ENCODE measurements around the gene IDS. TPM values are rescaled to one million over a fixed set of nuclear protein-coding genes. Genes with fewer than 3 reads are reported as not detected.

Gene IDS
- total and polyA plus RNA-seq, 2 experiments from 2014 or later: 25.4 to 33.7 TPM

DNA sequence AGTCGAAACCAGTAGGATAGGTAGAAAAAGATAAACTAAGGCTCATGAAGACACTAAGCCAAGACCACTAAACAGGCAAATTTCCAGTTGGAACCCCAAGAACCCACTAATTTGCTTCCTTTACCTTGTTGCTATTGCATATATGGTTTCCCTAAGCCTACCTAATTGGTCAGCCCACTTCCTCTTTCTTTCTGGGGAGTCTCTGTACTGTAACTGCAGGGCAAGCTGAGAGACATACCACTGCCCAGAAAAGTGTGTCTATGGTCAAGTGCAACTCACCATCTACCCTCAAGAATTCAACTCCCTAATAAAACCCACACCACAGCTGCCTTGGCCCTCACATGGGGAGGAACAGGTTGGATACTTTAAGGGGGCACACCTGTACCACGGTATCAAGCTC lies 28.6 kb downstream of the IDS start:
- no peaks in the 10 kb centered on the region for H4K20me1 ChIP-seq (ENCODE audit: insufficient read depth, poor library complexity, severe bottlenecking)
- TF ChIP-seq, protein P1, sequence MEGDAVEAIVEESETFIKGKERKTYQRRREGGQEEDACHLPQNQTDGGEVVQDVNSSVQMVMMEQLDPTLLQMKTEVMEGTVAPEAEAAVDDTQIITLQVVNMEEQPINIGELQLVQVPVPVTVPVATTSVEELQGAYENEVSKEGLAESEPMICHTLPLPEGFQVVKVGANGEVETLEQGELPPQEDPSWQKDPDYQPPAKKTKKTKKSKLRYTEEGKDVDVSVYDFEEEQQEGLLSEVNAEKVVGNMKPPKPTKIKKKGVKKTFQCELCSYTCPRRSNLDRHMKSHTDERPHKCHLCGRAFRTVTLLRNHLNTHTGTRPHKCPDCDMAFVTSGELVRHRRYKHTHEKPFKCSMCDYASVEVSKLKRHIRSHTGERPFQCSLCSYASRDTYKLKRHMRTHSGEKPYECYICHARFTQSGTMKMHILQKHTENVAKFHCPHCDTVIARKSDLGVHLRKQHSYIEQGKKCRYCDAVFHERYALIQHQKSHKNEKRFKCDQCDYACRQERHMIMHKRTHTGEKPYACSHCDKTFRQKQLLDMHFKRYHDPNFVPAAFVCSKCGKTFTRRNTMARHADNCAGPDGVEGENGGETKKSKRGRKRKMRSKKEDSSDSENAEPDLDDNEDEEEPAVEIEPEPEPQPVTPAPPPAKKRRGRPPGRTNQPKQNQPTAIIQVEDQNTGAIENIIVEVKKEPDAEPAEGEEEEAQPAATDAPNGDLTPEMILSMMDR (IDR thresholded peaks at IDR 0.05; ENCODE audit: poor library complexity): no peak
- TF ChIP-seq EZH2phosphoT487 (IDR thresholded peaks at IDR 0.05; ENCODE audit: low read depth, severe bottlenecking, unreplicated experiment): no peak
- TF ChIP-seq EZH2 (IDR thresholded peaks at IDR 0.05; ENCODE audit: borderline replicate concordance): no peak

DNA sequence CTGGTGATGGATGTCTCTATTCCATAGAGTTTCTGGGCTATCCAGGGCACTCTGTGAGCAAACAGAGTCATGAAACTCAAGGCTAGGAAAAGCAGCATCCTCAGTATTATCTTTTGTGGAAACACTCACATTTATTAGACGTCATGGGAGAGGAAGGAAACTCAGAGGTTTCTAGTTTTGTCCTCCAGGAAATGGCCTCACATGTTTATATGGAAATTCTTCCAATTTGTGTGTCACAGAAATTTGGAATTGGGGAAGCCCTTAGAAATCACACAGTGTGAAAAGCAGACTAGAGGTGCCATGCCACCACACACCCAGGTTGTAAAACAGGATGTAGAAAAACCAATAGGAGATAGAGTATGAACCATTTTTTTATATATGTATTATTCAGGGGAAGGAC lies 31.1 kb downstream of the IDS start:
- no peak for TF ChIP-seq EZH2 (IDR thresholded peaks at IDR 0.05; ENCODE audit: borderline replicate concordance)
- TF ChIP-seq, protein P1 (IDR thresholded peaks at IDR 0.05; ENCODE audit: poor library complexity): no peak
- TF ChIP-seq EZH2phosphoT487 (IDR thresholded peaks at IDR 0.05; ENCODE audit: low read depth, severe bottlenecking, unreplicated experiment): no peak
- H2AFZ ChIP-seq: no peak overlapping the region
- no peaks in the 10 kb centered on the region for H3K27me3 ChIP-seq
- no peaks in the 10 kb centered on the region for H3K9me3 ChIP-seq (ENCODE audit: low read depth)
- no peak overlapping the region for H3K4me3 ChIP-seq
- no peaks in the 10 kb centered on the region for H3K79me2 ChIP-seq
- H3K4me2 ChIP-seq: no peak overlapping the region
- H3K27ac ChIP-seq: no peak overlapping the region
- H4K20me1 ChIP-seq (ENCODE audit: insufficient read depth, poor library complexity, severe bottlenecking): no peaks in the 10 kb centered on the region
- H3K4me1 ChIP-seq (ENCODE audit: insufficient read depth): no peaks in the 10 kb centered on the region
- WGBS (ENCODE audit: low lambda C conversion rate, missing lambda C conversion rate): 43% methylated on average over 1 of the region's 1 CpG
- DNase-seq (ENCODE audit: low spot score): no peak
- H3K36me3 ChIP-seq (replicated peaks; ENCODE audit: insufficient read depth, low read depth): no peaks in the 10 kb centered on the region
- H3K9me2 ChIP-seq (replicated peaks; ENCODE audit: insufficient read depth): no peaks in the 10 kb centered on the region

More for the DNA sequence above, 28.6 kb downstream of the IDS start:
- no peaks in the 10 kb centered on the region for H3K36me3 ChIP-seq (replicated peaks; ENCODE audit: insufficient read depth, low read depth)
- H3K9me3 ChIP-seq (ENCODE audit: low read depth): no peaks in the 10 kb centered on the region
- no peaks in the 10 kb centered on the region for H3K9me2 ChIP-seq (replicated peaks; ENCODE audit: insufficient read depth)
- no peak overlapping the region for H2AFZ ChIP-seq
- DNase-seq (ENCODE audit: low spot score): no peak
- WGBS (ENCODE audit: low lambda C conversion rate, missing lambda C conversion rate): 62% methylated on average over 2 of the region's 2 CpGs
- H3K27me3 ChIP-seq: no peaks in the 10 kb centered on the region
- H3K27ac ChIP-seq: no peak overlapping the region
- no peaks in the 10 kb centered on the region for H3K4me1 ChIP-seq (ENCODE audit: insufficient read depth)
- no peak overlapping the region for H3K4me2 ChIP-seq
- no peak overlapping the region for H3K4me3 ChIP-seq
- no peaks in the 10 kb centered on the region for H3K79me2 ChIP-seq

DNA sequence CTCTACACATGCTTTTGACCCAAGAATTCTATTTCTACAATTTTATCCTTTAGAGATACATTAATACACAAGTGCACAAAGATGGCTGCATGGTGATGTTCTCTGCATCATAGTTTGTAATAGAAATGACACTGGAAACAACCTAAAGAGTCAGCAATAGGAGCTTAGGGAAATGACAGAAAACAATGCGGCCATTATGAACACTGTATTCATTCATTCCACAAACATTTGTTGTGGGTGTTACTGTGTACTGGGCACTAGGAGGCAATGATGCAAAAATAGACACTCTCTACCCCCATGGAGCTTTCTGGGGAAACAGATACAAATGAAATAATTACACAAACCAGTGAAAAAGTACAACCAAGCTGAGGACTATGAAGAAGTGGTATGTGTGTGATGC lies 32.0 kb downstream of the IDS start:
- Histone ChIP-seq H3K4me3 (no peak overlapping the region), H3K4me2 (no peak overlapping the region), H3K9me2 (replicated peaks; ENCODE audit: insufficient read depth) (no peaks in the 10 kb centered on the region), H3K36me3 (replicated peaks; ENCODE audit: insufficient read depth, low read depth) (no peaks in the 10 kb centered on the region), H4K20me1 (ENCODE audit: insufficient read depth, poor library complexity, severe bottlenecking) (no peaks in the 10 kb centered on the region), H3K27me3 (no peaks in the 10 kb centered on the region), H2AFZ (no peak overlapping the region), H3K9me3 (ENCODE audit: low read depth) (no peaks in the 10 kb centered on the region), H3K27ac (no peak overlapping the region), H3K4me1 (ENCODE audit: insufficient read depth) (no peaks in the 10 kb centered on the region), H3K79me2 (no peaks in the 10 kb centered on the region)
- no peak for TF ChIP-seq EZH2 (IDR thresholded peaks at IDR 0.05; ENCODE audit: borderline replicate concordance)
- no peak for TF ChIP-seq EZH2phosphoT487 (IDR thresholded peaks at IDR 0.05; ENCODE audit: low read depth, severe bottlenecking, unreplicated experiment)
- TF ChIP-seq, protein P1 (IDR thresholded peaks at IDR 0.05; ENCODE audit: poor library complexity): no peak
- WGBS (ENCODE audit: low lambda C conversion rate, missing lambda C conversion rate): 81% methylated on average over 1 of the region's 1 CpG
- DNase-seq (ENCODE audit: low spot score): no peak

DNA sequence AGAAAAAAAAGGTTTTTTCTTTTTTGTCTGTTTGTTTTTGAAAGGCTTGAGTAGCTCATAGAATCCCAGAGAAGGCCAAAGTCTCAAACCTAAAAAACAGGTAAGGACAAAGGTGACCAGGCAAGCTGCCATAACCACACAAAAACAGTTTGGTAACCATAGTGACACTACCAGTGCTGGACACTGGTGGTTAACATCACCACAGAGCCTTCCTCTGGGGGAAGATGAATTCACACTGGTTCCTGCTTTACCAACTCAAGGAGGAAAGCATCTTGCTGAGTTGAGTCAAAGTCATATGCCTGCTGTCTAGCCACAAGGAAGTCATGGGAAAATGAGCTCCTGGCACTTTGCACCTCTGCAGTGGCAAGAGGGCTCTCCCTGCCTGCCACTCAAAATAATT lies 32.5 kb downstream of the IDS start:
- no peaks in the 10 kb centered on the region for H3K9me3 ChIP-seq (ENCODE audit: low read depth)
- TF ChIP-seq EZH2phosphoT487 (IDR thresholded peaks at IDR 0.05; ENCODE audit: low read depth, severe bottlenecking, unreplicated experiment) (no peak), EZH2 (IDR thresholded peaks at IDR 0.05; ENCODE audit: borderline replicate concordance) (no peak)
- TF ChIP-seq, protein P1 (IDR thresholded peaks at IDR 0.05; ENCODE audit: poor library complexity): no peak
- H3K27me3 ChIP-seq: no peaks in the 10 kb centered on the region
- H3K27ac ChIP-seq: no peak overlapping the region
- DNase-seq (ENCODE audit: low spot score): no peak
- H3K4me3 ChIP-seq: no peak overlapping the region
- no peak overlapping the region for H2AFZ ChIP-seq
- H3K9me2 ChIP-seq (replicated peaks; ENCODE audit: insufficient read depth): no peaks in the 10 kb centered on the region
- H3K4me1 ChIP-seq (ENCODE audit: insufficient read depth): no peaks in the 10 kb centered on the region
- no peaks in the 10 kb centered on the region for H4K20me1 ChIP-seq (ENCODE audit: insufficient read depth, poor library complexity, severe bottlenecking)
- no peaks in the 10 kb centered on the region for H3K79me2 ChIP-seq
- H3K4me2 ChIP-seq: no peak overlapping the region
- no peaks in the 10 kb centered on the region for H3K36me3 ChIP-seq (replicated peaks; ENCODE audit: insufficient read depth, low read depth)
